ENCODE results near the gene MOSPD3. TPM values are rescaled to one million over a fixed set of nuclear protein-coding genes. Genes with fewer than 3 reads are reported as not detected.

The MOSPD3 gene
- total and polyA plus RNA-seq, 2 of the 8 experiments (the other 6 are each of a cell fraction or from before 2014, with no cell fraction given): 20.7 to 21.4 TPM

DNA sequence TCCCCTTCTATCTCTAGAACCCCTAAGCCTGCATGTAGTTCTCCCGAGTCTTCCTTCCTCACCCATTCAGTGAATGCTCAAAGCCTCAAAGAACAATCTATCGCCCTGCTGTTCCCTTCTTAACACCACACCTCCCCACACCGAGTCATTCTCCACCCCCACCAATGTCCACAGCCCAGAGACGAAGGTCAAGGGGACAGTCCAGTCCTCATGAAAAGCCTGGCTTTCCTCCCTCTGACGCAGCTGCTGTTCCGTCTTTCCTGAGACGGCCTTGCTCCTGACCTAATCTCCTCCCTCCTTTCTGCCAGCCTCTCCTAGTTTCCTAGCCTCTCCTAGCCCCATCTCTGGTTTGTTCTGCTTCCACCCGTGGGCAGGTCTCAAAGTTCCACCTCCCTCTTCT lies 9.2 kb downstream of the MOSPD3 start:
- no peaks in the 10 kb centered on the region; the same call in 1 of the 2 replicates for H3K23me2 ChIP-seq (ENCODE audit: low read depth, low read length)
- no peaks in the 10 kb centered on the region for H4K20me1 ChIP-seq (replicated peaks in 1 of 2; ENCODE audit: control insufficient read depth in 1 of 2, insufficient read depth in 2 of 2, low read length in 2 of 2)
- no peak overlapping the region for H2BK5ac ChIP-seq (ENCODE audit: low read depth, low read length)
- H3K27me3 ChIP-seq (replicated peaks in 1 of 4; ENCODE audit: control insufficient read depth in 3 of 4, extremely low read depth in 1 of 4, insufficient read depth in 3 of 4, low read length in 3 of 4): peaks cover 0 to 5% (median 2%) of the 10 kb centered on the region in 4 experiments; a peak in 3 of 7 replicates
- H3K79me2 ChIP-seq (ENCODE audit: control insufficient read depth in 1 of 2, insufficient read depth in 2 of 2, low read length in 2 of 2): no peaks in the 10 kb centered on the region
- H2AK5ac ChIP-seq (ENCODE audit: low read depth, low read length): no peak overlapping the region
- no peak overlapping the region for H3K9ac ChIP-seq (replicated peaks in 1 of 4; ENCODE audit: extremely low read depth in 1 of 4, low read depth in 3 of 4, low read length in 3 of 4)
- no peak overlapping the region for H2BK120ac ChIP-seq (replicated peaks; ENCODE audit: low read depth, low read length)
- no peaks in the 10 kb centered on the region for H3K9me3 ChIP-seq (ENCODE audit: insufficient read depth in 2 of 2, low read depth in 1 of 2, low read length in 1 of 2)
- H3K4me3 ChIP-seq (ENCODE audit: extremely low read depth in 1 of 4, insufficient read depth in 2 of 4, low read depth in 3 of 4, low read length in 4 of 4): no peak overlapping the region
- no peak overlapping the region for H4K91ac ChIP-seq (replicated peaks; ENCODE audit: insufficient read length, low read length)
- TF ChIP-seq CTBP2 (IDR thresholded peaks at IDR 0.05; ENCODE audit: borderline replicate concordance, insufficient read depth, insufficient read length, low read length): no peak
- no peak for TF ChIP-seq FOSL1 (IDR thresholded peaks at IDR 0.05; ENCODE audit: insufficient read depth, low read depth, low read length)
- TF ChIP-seq RNF2 (IDR thresholded peaks at IDR 0.05; ENCODE audit: borderline replicate concordance, low read depth, low read length, missing control alignments, poor library complexity, severe bottlenecking): no peak
- no peak for TF ChIP-seq SAP30 (IDR thresholded peaks at IDR 0.05; ENCODE audit: insufficient read depth, insufficient replicate concordance, low read length)
- no peak for TF ChIP-seq CBX5 (IDR thresholded peaks at IDR 0.05; ENCODE audit: low read depth, low read length)
- no peak for TF ChIP-seq EP300 (IDR thresholded peaks at IDR 0.05; ENCODE audit: borderline replicate concordance in 1 of 2, low read depth in 2 of 2, low read length in 2 of 2)
- no peak for TF ChIP-seq SP4 (IDR thresholded peaks at IDR 0.05; ENCODE audit: low read length)
- DNase-seq (ENCODE audit: low read depth in 1 of 2, low spot score in 2 of 2) (no peak), FAIRE-seq (no peak)
- H2BK20ac ChIP-seq (ENCODE audit: low read length): no peak overlapping the region
- no peak overlapping the region for H2AFZ ChIP-seq (ENCODE audit: low read length)
- H3K4ac ChIP-seq (replicated peaks; ENCODE audit: insufficient read length, low read depth, low read length): no peak overlapping the region
- H3K23ac ChIP-seq (ENCODE audit: insufficient read length): no peak overlapping the region
- H3K36me3 ChIP-seq (ENCODE audit: control insufficient read depth in 2 of 4, insufficient read depth in 4 of 4, low read length in 3 of 4): no peaks in the 10 kb centered on the region
- WGBS, 2 experiments (ENCODE audit: extremely low coverage in 1 of 2, insufficient coverage in 1 of 2, insufficient read length in 1 of 2, insufficient replicate concordance in 2 of 2, low coverage in 1 of 2, low lambda C conversion rate in 2 of 2, missing lambda C conversion rate in 1 of 2): 86% methylated on average over 8 of the region's 8 CpGs; no CpG with 5 or more reads in 1 of the 2 experiments
- H2BK12ac ChIP-seq (ENCODE audit: low read depth, low read length): no peak overlapping the region
- H3K14ac ChIP-seq (ENCODE audit: insufficient read length): no peak overlapping the region
- H2BK15ac ChIP-seq (ENCODE audit: low read length): no peak overlapping the region
- ChIA-PET POLR2A (ENCODE audit: partially characterized antibody) (interaction anchor here (2.2 kb wide), 1 partner anchor 8 kb away, joined by 9 read pairs; no protein-coding TSS in a partner anchor), CTCF (ENCODE audit: partially characterized antibody) (interaction anchor here (0.7 to 3.3 kb wide), 5 partner anchors 12 to 153 kb away, joined by 3 to 20 read pairs (median 6); partner anchors contain the start of genes FBXO24 and POP7)
- no peaks in the 10 kb centered on the region for H3K79me1 ChIP-seq (ENCODE audit: low read depth, low read length)
- peaks cover 0 to 5% (median 0%) of the 10 kb centered on the region in 4 experiments; a peak in 1 of 7 replicates for H3K4me1 ChIP-seq (replicated peaks in 1 of 4; ENCODE audit: control insufficient read depth in 3 of 4, insufficient read depth in 4 of 4, low read length in 3 of 4)
- H4K5ac ChIP-seq (ENCODE audit: insufficient read length, low read depth, low read length): no peak overlapping the region
- no peak overlapping the region for H3K18ac ChIP-seq (ENCODE audit: extremely low read depth, low read length)
- H3K27ac ChIP-seq (ENCODE audit: low read depth, low read length): no peak overlapping the region
- H4K8ac ChIP-seq (ENCODE audit: extremely low read depth, insufficient read depth, low read length): no peak overlapping the region
- no peak overlapping the region for H3K4me2 ChIP-seq (ENCODE audit: insufficient read depth in 1 of 2, low read depth in 2 of 2, low read length in 2 of 2)
- no peak overlapping the region for H3K56ac ChIP-seq (replicated peaks; ENCODE audit: insufficient read length, low read depth, low read length)
